BE2C (cell line): Measurements from ENCODE around the gene PATZ1.
A peak's percentile ranks its signal among the peaks of the same experiment; 100 is the strongest.
"Not testable (repeated sequence)": the region's sequence is repeated elsewhere in the genome, so short reads cannot be mapped to it uniquely, and the experiment has no call there.

Source experiments
- DNase-seq: peaks from one replicate; pipeline ENCODE4 v3.0.0-alpha.2; 2020
- H3K27me3 ChIP-seq: fragments of 250-450 bp; sonication (Bioruptor Pico); 2 replicates; pipeline ENCODE4 v1.5.1; 2020; ENCODE audit warnings: mild to moderate bottlenecking
- H3K36me3 ChIP-seq: fragments of 250-450 bp; sonication (Bioruptor Pico); 2 replicates; pipeline ENCODE4 v1.5.1; 2020; ENCODE audit warnings: mild to moderate bottlenecking
- H3K4me1 ChIP-seq: fragments of 250-450 bp; sonication (Bioruptor Pico); 2 replicates; pipeline ENCODE4 v1.5.1; 2020
- H3K4me3 ChIP-seq: 2 replicates; pipeline ENCODE4 v1.5.1; 2011; ENCODE audit warnings: low read depth, low read length
- H3K9me3 ChIP-seq: fragments of 250-450 bp; sonication (Bioruptor Pico); 2 replicates; pipeline ENCODE4 v1.5.1; 2020
- TF ChIP-seq, protein P1 (sequence below): IDR thresholded peaks from 2 replicates; pipeline ENCODE4 v1.5.1; 2012; ENCODE audit warnings: mild to moderate bottlenecking, low read depth, low read length

Gene PATZ1

DNA sequence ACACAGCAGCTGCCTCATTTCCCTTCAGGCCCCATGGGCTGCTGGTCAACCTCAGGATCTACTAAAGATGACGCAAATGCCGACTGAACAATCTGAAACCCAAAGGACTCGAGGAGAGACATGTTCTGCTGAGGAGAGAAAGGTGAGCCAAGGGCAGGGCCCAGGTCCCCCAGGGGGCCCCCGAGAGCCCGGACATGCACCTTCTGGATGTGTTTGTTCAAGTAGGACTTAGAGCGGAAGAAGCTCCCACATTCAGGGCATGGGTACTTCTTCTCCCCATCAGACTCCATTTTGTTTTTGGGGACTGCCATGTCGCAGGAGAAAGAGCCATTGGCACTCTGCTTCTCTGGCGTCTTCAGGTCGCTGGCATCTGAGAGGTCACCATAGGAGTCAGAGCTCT lies 19.3 kb downstream of the PATZ1 start:
- H3K4me3 ChIP-seq = no peak overlapping the region
- no peaks in the 10 kb centered on the region for H3K27me3 ChIP-seq
- TF ChIP-seq, protein P1, sequence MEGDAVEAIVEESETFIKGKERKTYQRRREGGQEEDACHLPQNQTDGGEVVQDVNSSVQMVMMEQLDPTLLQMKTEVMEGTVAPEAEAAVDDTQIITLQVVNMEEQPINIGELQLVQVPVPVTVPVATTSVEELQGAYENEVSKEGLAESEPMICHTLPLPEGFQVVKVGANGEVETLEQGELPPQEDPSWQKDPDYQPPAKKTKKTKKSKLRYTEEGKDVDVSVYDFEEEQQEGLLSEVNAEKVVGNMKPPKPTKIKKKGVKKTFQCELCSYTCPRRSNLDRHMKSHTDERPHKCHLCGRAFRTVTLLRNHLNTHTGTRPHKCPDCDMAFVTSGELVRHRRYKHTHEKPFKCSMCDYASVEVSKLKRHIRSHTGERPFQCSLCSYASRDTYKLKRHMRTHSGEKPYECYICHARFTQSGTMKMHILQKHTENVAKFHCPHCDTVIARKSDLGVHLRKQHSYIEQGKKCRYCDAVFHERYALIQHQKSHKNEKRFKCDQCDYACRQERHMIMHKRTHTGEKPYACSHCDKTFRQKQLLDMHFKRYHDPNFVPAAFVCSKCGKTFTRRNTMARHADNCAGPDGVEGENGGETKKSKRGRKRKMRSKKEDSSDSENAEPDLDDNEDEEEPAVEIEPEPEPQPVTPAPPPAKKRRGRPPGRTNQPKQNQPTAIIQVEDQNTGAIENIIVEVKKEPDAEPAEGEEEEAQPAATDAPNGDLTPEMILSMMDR = no peak
- no peaks in the 10 kb centered on the region for H3K4me1 ChIP-seq
- peaks cover 65% of the 10 kb centered on the region for H3K36me3 ChIP-seq
- no peaks in the 10 kb centered on the region for H3K9me3 ChIP-seq
- no peak for DNase-seq

DNA sequence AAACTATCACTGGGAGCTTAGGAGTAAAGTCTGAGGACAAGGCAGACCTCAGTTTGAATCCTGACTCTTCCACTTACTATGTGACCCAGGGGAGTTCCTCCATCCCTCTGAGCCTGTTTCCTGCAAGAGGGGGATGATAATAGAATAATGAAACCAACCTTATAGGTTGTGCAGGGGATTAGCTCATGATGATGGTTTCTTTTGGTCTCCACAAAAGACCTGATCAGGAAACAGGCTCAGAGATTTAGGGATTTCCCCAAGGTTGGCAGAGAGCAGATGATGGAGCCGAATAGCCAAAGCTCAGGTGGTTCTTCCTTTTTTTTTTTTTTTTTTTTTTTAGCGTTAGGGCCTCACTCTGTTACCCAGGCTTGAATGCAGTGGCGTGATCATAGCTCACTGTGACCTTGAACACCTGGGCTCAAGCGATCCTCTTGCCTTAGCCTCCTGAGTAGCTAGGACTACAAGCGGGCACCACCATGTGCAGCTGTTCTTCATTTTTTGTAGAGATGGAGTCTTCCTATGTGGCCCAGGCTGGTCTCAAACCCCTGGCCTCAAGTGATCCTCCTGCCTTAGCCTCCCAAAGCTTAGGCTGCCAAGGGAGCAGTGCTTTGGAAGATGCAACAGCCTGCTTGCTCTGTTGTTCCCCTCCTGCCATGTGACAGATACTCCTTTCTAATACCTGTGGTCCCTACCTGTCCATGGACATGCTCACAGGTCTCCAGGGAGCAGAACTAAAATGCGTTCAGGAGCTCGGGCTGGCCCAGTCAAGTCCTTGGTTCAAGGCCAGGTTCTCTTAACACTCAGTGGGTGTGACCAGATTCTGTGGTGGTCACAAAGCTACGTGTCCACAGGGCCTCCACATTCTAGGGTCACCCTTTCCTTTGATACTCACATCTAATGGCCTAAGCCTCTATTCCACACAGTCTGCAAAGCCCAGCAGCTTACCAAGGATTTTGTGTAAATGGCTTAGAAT lies 22.3 kb downstream of the PATZ1 start:
- DNase-seq = no peak
- peaks cover 39% of the 10 kb centered on the region for H3K36me3 ChIP-seq
- H3K4me1 ChIP-seq = no peaks in the 10 kb centered on the region
- H3K27me3 ChIP-seq = no peaks in the 10 kb centered on the region
- H3K4me3 ChIP-seq = no peak overlapping the region
- H3K9me3 ChIP-seq = no peaks in the 10 kb centered on the region
- TF ChIP-seq, protein P1 = no peak

DNA sequence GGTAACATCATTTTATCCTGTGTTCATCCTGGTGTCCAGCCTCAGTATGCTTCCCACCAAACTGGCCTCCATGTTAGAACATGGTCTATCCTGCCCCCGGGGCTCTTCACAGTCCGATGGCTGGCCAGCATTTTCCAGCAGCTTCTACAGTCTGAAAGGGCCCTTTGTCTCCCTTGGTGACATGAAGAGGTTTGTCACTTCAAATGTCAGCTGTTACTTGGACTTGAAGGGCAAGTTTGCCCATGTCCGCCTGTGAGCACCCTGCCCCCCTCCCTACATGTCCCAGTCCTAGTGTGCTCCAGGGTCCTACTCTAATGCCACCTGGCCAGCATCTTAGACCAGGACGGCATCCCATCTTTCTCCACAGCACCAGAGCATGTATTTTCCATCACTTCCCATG lies 24.7 kb downstream of the PATZ1 start:
- no peaks in the 10 kb centered on the region for H3K9me3 ChIP-seq
- no peak for DNase-seq
- no peak overlapping the region for H3K4me3 ChIP-seq
- H3K27me3 ChIP-seq = no peaks in the 10 kb centered on the region
- peaks cover 14% of the 10 kb centered on the region for H3K36me3 ChIP-seq
- no peaks in the 10 kb centered on the region for H3K4me1 ChIP-seq
- TF ChIP-seq, protein P1 = no peak

DNA sequence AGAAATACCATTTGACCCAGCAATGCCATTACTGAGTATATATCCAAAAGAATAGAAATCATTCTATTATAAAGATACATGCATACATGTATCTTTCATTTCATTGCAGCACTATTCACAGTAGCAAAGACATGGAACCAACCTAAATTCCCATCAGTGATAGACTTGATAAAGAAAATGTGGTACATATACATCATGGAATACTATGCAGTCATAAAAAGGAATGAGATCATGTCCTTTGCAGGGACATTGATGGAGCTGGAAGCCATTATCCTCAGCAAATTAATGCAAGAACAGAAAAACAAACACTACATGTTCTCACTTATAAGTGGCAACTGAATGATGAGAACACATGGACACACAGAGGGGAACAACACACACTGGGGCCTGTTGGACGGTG lies 31.9 kb downstream of the PATZ1 start:
- not testable (repeated sequence) for H3K27me3 ChIP-seq, H3K36me3 ChIP-seq, H3K9me3 ChIP-seq, H3K4me1 ChIP-seq, H3K4me3 ChIP-seq, DNase-seq

DNA sequence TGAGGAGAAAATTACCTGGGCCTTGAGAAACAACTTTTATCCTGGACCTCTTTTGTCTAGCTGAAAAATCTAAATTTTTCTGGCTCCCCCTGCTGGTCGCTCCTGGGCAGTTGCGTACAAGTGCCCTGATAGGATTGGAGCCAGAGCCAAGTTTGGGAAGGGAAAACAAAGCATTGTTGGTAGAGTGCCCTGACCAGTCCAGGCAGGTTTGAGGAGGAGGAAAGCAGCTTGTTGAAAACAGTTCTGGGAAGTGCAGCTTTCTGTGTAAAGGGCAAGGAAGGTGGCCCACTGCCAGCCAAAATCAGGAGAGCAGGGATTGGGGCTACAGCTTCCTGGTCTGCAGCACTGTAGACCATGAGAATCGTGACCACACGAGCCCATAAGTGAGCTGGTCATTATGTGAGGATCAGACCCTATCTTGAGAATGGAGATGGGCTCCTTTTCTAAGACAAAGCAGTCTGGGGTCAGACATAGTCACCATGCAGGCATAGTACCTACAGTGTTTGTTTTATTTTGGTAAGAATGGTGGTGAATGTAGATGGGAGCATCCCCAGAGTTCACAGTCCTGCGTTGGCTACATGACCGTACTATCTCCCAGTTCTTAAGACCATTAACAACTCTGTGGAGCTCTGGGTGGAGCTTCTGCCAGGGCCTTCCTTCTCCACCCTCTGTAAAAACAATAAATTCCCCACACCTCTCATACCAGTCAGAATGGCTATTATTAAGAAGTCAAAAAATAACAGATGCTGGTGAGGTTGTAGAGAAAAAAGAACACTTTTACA lies 32.6 kb downstream of the PATZ1 start:
- H3K4me3 ChIP-seq = no peak overlapping the region
- H3K27me3 ChIP-seq = no peaks in the 10 kb centered on the region
- TF ChIP-seq, protein P1 = peak; percentile 90
- DNase-seq = peak; percentile 64
- H3K9me3 ChIP-seq = no peaks in the 10 kb centered on the region
- H3K36me3 ChIP-seq = no peaks in the 10 kb centered on the region
- no peaks in the 10 kb centered on the region for H3K4me1 ChIP-seq

DNA sequence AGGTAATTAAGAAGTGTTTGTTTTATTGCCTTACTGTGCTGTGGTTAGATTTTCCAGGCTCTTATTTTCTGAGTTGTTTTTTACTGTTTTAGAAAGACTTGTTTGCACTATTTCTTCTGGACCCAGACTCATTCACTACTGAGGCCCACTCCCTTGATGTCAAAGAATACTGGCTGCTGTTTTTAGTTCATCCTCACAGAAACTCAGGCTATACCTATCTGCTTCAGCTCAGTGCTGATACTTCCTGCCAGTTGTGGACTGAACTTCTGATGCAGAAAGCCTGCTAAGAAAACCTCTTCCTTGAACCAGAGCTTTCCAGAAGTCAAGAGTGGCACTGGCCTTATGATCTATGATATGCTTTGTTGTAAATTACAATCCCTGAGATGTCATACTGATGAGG lies 38.0 kb downstream of the PATZ1 start:
- H3K9me3 ChIP-seq = no peaks in the 10 kb centered on the region
- no peaks in the 10 kb centered on the region for H3K4me1 ChIP-seq
- no peaks in the 10 kb centered on the region for H3K27me3 ChIP-seq
- H3K36me3 ChIP-seq = no peaks in the 10 kb centered on the region
- no peak overlapping the region for H3K4me3 ChIP-seq
- TF ChIP-seq, protein P1 = no peak
- no peak for DNase-seq
